Measurements from ENCODE around the gene CDK1.

CDK1 gene

GRCh38 chr10:60778214-60778970 is at the start of gene CDK1:
CDK1 (plus strand) TSS chr10:60778478; CDS start chr10:60780166, 1,688 bp downstream.
- Histone ChIP-seq H3K4me3 (ENCODE audit: low read depth, low read length) (peak within 1 kb of the TSS; percentile 77), H3K36me3 (ENCODE audit: control insufficient read depth, insufficient read depth, low read length) (no peaks in the 10 kb centered on the region), H3K4me1 (ENCODE audit: control insufficient read depth, insufficient read depth, low read length) (peaks cover 4% of the 10 kb centered on the region), H3K27me3 (ENCODE audit: control insufficient read depth, insufficient read depth, low read length) (no peaks in the 10 kb centered on the region), H3K9me3 (ENCODE audit: control insufficient read depth, insufficient read depth, low read length) (no peaks in the 10 kb centered on the region), H3K9ac (ENCODE audit: low read depth, low read length) (peak within 1 kb of the TSS; percentile 84)

GRCh38 chr10:60729106-60729505 is 49.2 kb upstream of the CDK1 start:
- Histone ChIP-seq H3K9me3 (ENCODE audit: control insufficient read depth, insufficient read depth, low read length) (no peaks in the 10 kb centered on the region), H3K9ac (ENCODE audit: low read depth, low read length) (no peak overlapping the region), H3K27me3 (ENCODE audit: control insufficient read depth, insufficient read depth, low read length) (peaks cover 20% of the 10 kb centered on the region), H3K36me3 (ENCODE audit: control insufficient read depth, insufficient read depth, low read length) (no peaks in the 10 kb centered on the region), H3K4me1 (ENCODE audit: control insufficient read depth, insufficient read depth, low read length) (peaks cover 3% of the 10 kb centered on the region), H3K4me3 (ENCODE audit: low read depth, low read length) (no peak overlapping the region)

GRCh38 chr10:60731134-60731885 is 47.0 kb upstream of the CDK1 start:
- H3K36me3 ChIP-seq (ENCODE audit: control insufficient read depth, insufficient read depth, low read length), result no peaks in the 10 kb centered on the region
- H3K27me3 ChIP-seq (ENCODE audit: control insufficient read depth, insufficient read depth, low read length), result peaks cover 31% of the 10 kb centered on the region
- peak overlapping the region; percentile 71 for H3K4me3 ChIP-seq (ENCODE audit: low read depth, low read length)
- H3K9me3 ChIP-seq (ENCODE audit: control insufficient read depth, insufficient read depth, low read length), result no peaks in the 10 kb centered on the region
- H3K9ac ChIP-seq (ENCODE audit: low read depth, low read length), result no peak overlapping the region
- H3K4me1 ChIP-seq (ENCODE audit: control insufficient read depth, insufficient read depth, low read length), result peaks cover 14% of the 10 kb centered on the region

GRCh38 chr10:60732198-60732806 is 46.0 kb upstream of the CDK1 start:
- Histone ChIP-seq H3K4me1 (ENCODE audit: control insufficient read depth, insufficient read depth, low read length) (peaks cover 14% of the 10 kb centered on the region), H3K27me3 (ENCODE audit: control insufficient read depth, insufficient read depth, low read length) (peaks cover 32% of the 10 kb centered on the region), H3K9ac (ENCODE audit: low read depth, low read length) (peak overlapping the region; percentile 70), H3K9me3 (ENCODE audit: control insufficient read depth, insufficient read depth, low read length) (no peaks in the 10 kb centered on the region), H3K36me3 (ENCODE audit: control insufficient read depth, insufficient read depth, low read length) (no peaks in the 10 kb centered on the region), H3K4me3 (ENCODE audit: low read depth, low read length) (peak overlapping the region; percentile 71)

- peaks cover 14% of the 10 kb centered on the region for H3K4me1 ChIP-seq (ENCODE audit: control insufficient read depth, insufficient read depth, low read length)
- H3K4me3 ChIP-seq (ENCODE audit: low read depth, low read length), result peak overlapping the region; percentile 71
Observed at GRCh38 chr10:60732807-60733516, 45.3 kb upstream of the CDK1 start.

GRCh38 chr10:60733517-60733822 is 44.8 kb upstream of the CDK1 start:
- Histone ChIP-seq H3K36me3 (ENCODE audit: control insufficient read depth, insufficient read depth, low read length) (no peaks in the 10 kb centered on the region), H3K4me1 (ENCODE audit: control insufficient read depth, insufficient read depth, low read length) (peaks cover 14% of the 10 kb centered on the region), H3K27me3 (ENCODE audit: control insufficient read depth, insufficient read depth, low read length) (peaks cover 32% of the 10 kb centered on the region), H3K9me3 (ENCODE audit: control insufficient read depth, insufficient read depth, low read length) (no peaks in the 10 kb centered on the region), H3K4me3 (ENCODE audit: low read depth, low read length) (peak overlapping the region; percentile 71), H3K9ac (ENCODE audit: low read depth, low read length) (peak overlapping the region; percentile 70)

More at GRCh38 chr10:60732807-60733516, 45.3 kb upstream of the CDK1 start:
- Histone ChIP-seq H3K27me3 (ENCODE audit: control insufficient read depth, insufficient read depth, low read length) (peaks cover 32% of the 10 kb centered on the region), H3K9me3 (ENCODE audit: control insufficient read depth, insufficient read depth, low read length) (no peaks in the 10 kb centered on the region), H3K36me3 (ENCODE audit: control insufficient read depth, insufficient read depth, low read length) (no peaks in the 10 kb centered on the region), H3K9ac (ENCODE audit: low read depth, low read length) (peak overlapping the region; percentile 70)

- Histone ChIP-seq H3K27me3 (ENCODE audit: control insufficient read depth, insufficient read depth, low read length) (peaks cover 32% of the 10 kb centered on the region), H3K36me3 (ENCODE audit: control insufficient read depth, insufficient read depth, low read length) (no peaks in the 10 kb centered on the region), H3K9me3 (ENCODE audit: control insufficient read depth, insufficient read depth, low read length) (no peaks in the 10 kb centered on the region), H3K9ac (ENCODE audit: low read depth, low read length) (no peak overlapping the region), H3K4me1 (ENCODE audit: control insufficient read depth, insufficient read depth, low read length) (peaks cover 14% of the 10 kb centered on the region), H3K4me3 (ENCODE audit: low read depth, low read length) (peak overlapping the region; percentile 71)
Observed at GRCh38 chr10:60733826-60734225, 44.5 kb upstream of the CDK1 start.

GRCh38 chr10:60734226-60734625 is 44.1 kb upstream of the CDK1 start:
- peaks cover 14% of the 10 kb centered on the region for H3K4me1 ChIP-seq (ENCODE audit: control insufficient read depth, insufficient read depth, low read length)
- H3K36me3 ChIP-seq (ENCODE audit: control insufficient read depth, insufficient read depth, low read length), result no peaks in the 10 kb centered on the region
- H3K27me3 ChIP-seq (ENCODE audit: control insufficient read depth, insufficient read depth, low read length), result peaks cover 32% of the 10 kb centered on the region
- H3K9ac ChIP-seq (ENCODE audit: low read depth, low read length), result no peak overlapping the region
- no peak overlapping the region for H3K4me3 ChIP-seq (ENCODE audit: low read depth, low read length)
- no peaks in the 10 kb centered on the region for H3K9me3 ChIP-seq (ENCODE audit: control insufficient read depth, insufficient read depth, low read length)

GRCh38 chr10:60735244-60735643 is 43.0 kb upstream of the CDK1 start:
- no peak overlapping the region for H3K4me3 ChIP-seq (ENCODE audit: low read depth, low read length)
- H3K9me3 ChIP-seq (ENCODE audit: control insufficient read depth, insufficient read depth, low read length), result no peaks in the 10 kb centered on the region
- no peak overlapping the region for H3K9ac ChIP-seq (ENCODE audit: low read depth, low read length)
- H3K27me3 ChIP-seq (ENCODE audit: control insufficient read depth, insufficient read depth, low read length), result peaks cover 32% of the 10 kb centered on the region
- peaks cover 14% of the 10 kb centered on the region for H3K4me1 ChIP-seq (ENCODE audit: control insufficient read depth, insufficient read depth, low read length)
- no peaks in the 10 kb centered on the region for H3K36me3 ChIP-seq (ENCODE audit: control insufficient read depth, insufficient read depth, low read length)

- Histone ChIP-seq H3K4me3 (ENCODE audit: low read depth, low read length) (no peak overlapping the region), H3K27me3 (ENCODE audit: control insufficient read depth, insufficient read depth, low read length) (peaks cover 19% of the 10 kb centered on the region), H3K4me1 (ENCODE audit: control insufficient read depth, insufficient read depth, low read length) (peaks cover 14% of the 10 kb centered on the region), H3K9ac (ENCODE audit: low read depth, low read length) (no peak overlapping the region), H3K9me3 (ENCODE audit: control insufficient read depth, insufficient read depth, low read length) (no peaks in the 10 kb centered on the region), H3K36me3 (ENCODE audit: control insufficient read depth, insufficient read depth, low read length) (no peaks in the 10 kb centered on the region)
Observed at GRCh38 chr10:60737242-60737641, 41.0 kb upstream of the CDK1 start.

- peaks cover 9% of the 10 kb centered on the region for H3K27me3 ChIP-seq (ENCODE audit: control insufficient read depth, insufficient read depth, low read length)
- H3K9me3 ChIP-seq (ENCODE audit: control insufficient read depth, insufficient read depth, low read length), result no peaks in the 10 kb centered on the region
- no peak overlapping the region for H3K4me3 ChIP-seq (ENCODE audit: low read depth, low read length)
- no peaks in the 10 kb centered on the region for H3K36me3 ChIP-seq (ENCODE audit: control insufficient read depth, insufficient read depth, low read length)
- H3K4me1 ChIP-seq (ENCODE audit: control insufficient read depth, insufficient read depth, low read length), result peaks cover 18% of the 10 kb centered on the region
- H3K9ac ChIP-seq (ENCODE audit: low read depth, low read length), result no peak overlapping the region
Observed at GRCh38 chr10:60739558-60739957, 38.7 kb upstream of the CDK1 start.
